HG03432 (cell line): ENCODE results near the gene GSK3B.
A peak's percentile ranks its signal among the peaks of the same experiment; 100 is the strongest.

ENCODE experiments used
- ATAC-seq: cut with Tn5 transposase; IDR thresholded peaks from one replicate; pipeline ENCODE4 v1.9.1; 2021; ENCODE audit warnings: mild to moderate bottlenecking, moderate library complexity; ENCODE audit not compliant: unreplicated experiment

Gene GSK3B

GRCh38 chr3:120093911-120094775 lies at the start of gene GSK3B:
GSK3B (minus strand) TSS chr3:120094447; CDS start chr3:120093434, 1,013 bp downstream.
- ATAC-seq: peak; percentile 8

- no peak for ATAC-seq
Observed at GRCh38 chr3:120143676-120144075, 49.4 kb upstream of the GSK3B start.

GRCh38 chr3:120142236-120142635 lies 48.0 kb upstream of the GSK3B start:
- no peak for ATAC-seq

- ATAC-seq: no peak
Observed at GRCh38 chr3:120140098-120140742, 46.0 kb upstream of the GSK3B start.

- no peak for ATAC-seq
Observed at GRCh38 chr3:120139140-120139539, 44.9 kb upstream of the GSK3B start.

- ATAC-seq: no peak
Observed at GRCh38 chr3:120137548-120137947, 43.3 kb upstream of the GSK3B start.

GRCh38 chr3:120130656-120131055 lies 36.4 kb upstream of the GSK3B start:
- ATAC-seq: no peak

- ATAC-seq: no peak
Observed at GRCh38 chr3:120129718-120130513, 35.7 kb upstream of the GSK3B start.

- ATAC-seq: no peak
Observed at GRCh38 chr3:120129051-120129450, 34.8 kb upstream of the GSK3B start.

GRCh38 chr3:120125992-120126391 lies 31.7 kb upstream of the GSK3B start:
- no peak for ATAC-seq

GRCh38 chr3:120119846-120120510 lies 25.7 kb upstream of the GSK3B start:
- no peak for ATAC-seq

- ATAC-seq: no peak
Observed at GRCh38 chr3:120114981-120115380, 20.7 kb upstream of the GSK3B start.

GRCh38 chr3:120114376-120114775 lies 20.1 kb upstream of the GSK3B start:
- no peak for ATAC-seq

GRCh38 chr3:120113128-120114116 lies 19.2 kb upstream of the GSK3B start:
- no peak for ATAC-seq

- ATAC-seq: no peak
Observed at GRCh38 chr3:120111898-120112297, 17.7 kb upstream of the GSK3B start.

- no peak for ATAC-seq
Observed at GRCh38 chr3:120103276-120103675, 9.0 kb upstream of the GSK3B start.

GRCh38 chr3:120102674-120103073 lies 8.4 kb upstream of the GSK3B start:
- no peak for ATAC-seq

GRCh38 chr3:120102232-120102631 lies 8.0 kb upstream of the GSK3B start:
- peak; percentile 5 for ATAC-seq

GRCh38 chr3:120101624-120102023 lies 7.4 kb upstream of the GSK3B start:
- ATAC-seq: peak; percentile 58

GRCh38 chr3:120100711-120101110 lies 6.5 kb upstream of the GSK3B start:
- ATAC-seq: no peak
